GM23338 (cell line): ENCODE results near the gene HDGFL2. TPM values are rescaled to one million over a fixed set of nuclear protein-coding genes. Genes with fewer than 3 reads are reported as not detected.

Experiments
- ATAC-seq: fragments of 200-7000 bp; cut with Tn5 transposase; 3 replicates; pipeline ENCODE4 v1.9.1; 2020
- DNase-seq: peaks from one replicate; pipeline ENCODE4 v3.0.0-alpha.2; 2015; ENCODE audit warnings: low spot score
- H2AFZ ChIP-seq: fragments of 200-600 bp; sonication (generic); 2 replicates; pipeline ENCODE4 v1.8.0; 2016; ENCODE audit warnings: antibody characterized with exemption, mild to moderate bottlenecking, moderate library complexity
- H3F3A ChIP-seq: fragments of 200-600 bp; sonication (generic); replicated peaks from 2 replicates; pipeline ENCODE4 v1.8.0; 2017; ENCODE audit warnings: antibody characterized with exemption, mixed run types, low read depth
- H3K27ac ChIP-seq: fragments of 200-600 bp; sonication (generic); 2 replicates; pipeline ENCODE4 v1.6.1; 2016; ENCODE audit warnings: low read depth
- H3K27me3 ChIP-seq: fragments of 200-600 bp; sonication (generic); 2 replicates; pipeline ENCODE4 v1.8.0; 2016; ENCODE audit warnings: mild to moderate bottlenecking, mixed run types, moderate library complexity; ENCODE audit not compliant: insufficient read depth
- H3K36me3 ChIP-seq: fragments of 200-600 bp; sonication (generic); 2 replicates; pipeline ENCODE4 v1.8.0; 2016; ENCODE audit warnings: mild to moderate bottlenecking; ENCODE audit not compliant: insufficient read depth
- H3K4me1 ChIP-seq: fragments of 200-600 bp; sonication (generic); 2 replicates; pipeline ENCODE4 v1.8.0; 2016; ENCODE audit warnings: mild to moderate bottlenecking, moderate library complexity; ENCODE audit not compliant: insufficient read depth
- H3K4me2 ChIP-seq: fragments of 200-600 bp; sonication (generic); 2 replicates; pipeline ENCODE4 v1.7.1; 2017; ENCODE audit warnings: mixed run types
- H3K4me3 ChIP-seq: fragments of 200-600 bp; sonication (generic); 2 replicates; pipeline ENCODE4 v1.6.1; 2016; ENCODE audit warnings: mixed run types
- H3K79me2 ChIP-seq: fragments of 200-600 bp; sonication (generic); replicated peaks from 2 replicates; pipeline ENCODE4 v1.8.0; 2017; ENCODE audit warnings: mild to moderate bottlenecking; ENCODE audit not compliant: insufficient read depth
- H3K9me2 ChIP-seq: fragments of 200-600 bp; sonication (generic); 2 replicates; pipeline ENCODE4 v1.8.0; 2017; ENCODE audit not compliant: insufficient read depth
- H4K20me1 ChIP-seq: fragments of 200-600 bp; sonication (generic); replicated peaks from 2 replicates; pipeline ENCODE4 v1.8.0; 2017; ENCODE audit warnings: mild to moderate bottlenecking; ENCODE audit not compliant: insufficient read depth
- H3K27ac Mint-ChIP-seq: 2 replicates; pipeline ENCODE4 v1.8.0; 2020; ENCODE audit warnings: inconsistent platforms, mild to moderate bottlenecking, moderate library complexity, mixed read lengths
- H3K27me3 Mint-ChIP-seq: 3 replicates; pipeline ENCODE4 v1.8.0; 2022; ENCODE audit warnings: low read depth, mild to moderate bottlenecking, moderate library complexity, mixed read lengths, inconsistent platforms; ENCODE audit not compliant: insufficient read depth, poor library complexity
- H3K36me3 Mint-ChIP-seq: 3 replicates; pipeline ENCODE4 v1.8.0; 2021; ENCODE audit warnings: low read depth, mild to moderate bottlenecking, inconsistent platforms, moderate library complexity, mixed read lengths
- H3K4me1 Mint-ChIP-seq: 3 replicates; pipeline ENCODE4 v1.8.0; 2020; ENCODE audit warnings: mild to moderate bottlenecking, inconsistent platforms, mixed read lengths
- H3K4me3 Mint-ChIP-seq: 3 replicates; pipeline ENCODE4 v1.8.0; 2021; ENCODE audit warnings: moderate library complexity, mild to moderate bottlenecking, inconsistent platforms, mixed read lengths
- H3K9me3 Mint-ChIP-seq: 3 replicates; pipeline ENCODE4 v1.8.0; 2020; ENCODE audit warnings: moderate library complexity, mild to moderate bottlenecking, inconsistent platforms, mixed read lengths
- CREB1 ChIP-seq: fragments of 250-450 bp; sonication (Bioruptor Pico); IDR thresholded peaks from 2 replicates; pipeline ENCODE4 v1.5.0; 2020; ENCODE audit warnings: low read depth, mild to moderate bottlenecking, moderate library complexity
- ETS1 ChIP-seq: IDR thresholded peaks from 2 replicates; pipeline ENCODE4 v1.6.1; 2016; ENCODE audit warnings: antibody characterized with exemption
- EZH2 ChIP-seq: fragments of 200-600 bp; sonication (generic); IDR thresholded peaks from one replicate; pipeline ENCODE4 v1.8.0; 2017; ENCODE audit warnings: antibody characterized with exemption, mild to moderate bottlenecking, low read depth; ENCODE audit not compliant: unreplicated experiment
- EZH2phosphoT487 ChIP-seq: fragments of 200-600 bp; sonication (generic); IDR thresholded peaks from one replicate; pipeline ENCODE4 v1.8.1; 2018; ENCODE audit warnings: antibody characterized with exemption; ENCODE audit not compliant: unreplicated experiment
- JUNB ChIP-seq: IDR thresholded peaks from one replicate; pipeline ENCODE4 v1.6.1; 2016; ENCODE audit warnings: antibody characterized with exemption; ENCODE audit not compliant: unreplicated experiment
- NANOG ChIP-seq: IDR thresholded peaks from 2 replicates; pipeline ENCODE4 v1.6.1; 2016; ENCODE audit warnings: antibody characterized with exemption, borderline replicate concordance
- POLR2AphosphoS5 ChIP-seq: IDR thresholded peaks from 2 replicates; pipeline ENCODE4 v1.6.1; 2016; ENCODE audit warnings: antibody characterized with exemption, low read depth
- STAT1 ChIP-seq: IDR thresholded peaks from one replicate; pipeline ENCODE4 v1.6.1; 2016; ENCODE audit warnings: antibody characterized with exemption; ENCODE audit not compliant: unreplicated experiment
- ZNF114 ChIP-seq: fragments of 250-450 bp; sonication (Bioruptor Pico); IDR thresholded peaks from 2 replicates; pipeline ENCODE4 v1.5.0; 2020; ENCODE audit warnings: mild to moderate bottlenecking, moderate library complexity
- ZNF331 ChIP-seq: fragments of 250-450 bp; sonication (Bioruptor Pico); IDR thresholded peaks from 2 replicates; pipeline ENCODE4 v1.5.0; 2020; ENCODE audit warnings: low read depth, mild to moderate bottlenecking, moderate library complexity
- ZNF462 ChIP-seq: fragments of 250-450 bp; sonication (Bioruptor Pico); IDR thresholded peaks from 2 replicates; pipeline ENCODE4 v1.5.0; 2020; ENCODE audit warnings: mild to moderate bottlenecking, moderate library complexity
- polyA plus RNA-seq: library from polyadenylated mRNA; unstranded; fragments of >200 nt; fragmentation: Nextera tagmentation; extraction: Ambion mirVana; gene quantifications from 2 replicates; pipeline ENCODE4 v1.2.1, GENCODE V29; 2016
- total RNA-seq: library from RNA; depleted of rRNA; stranded (reverse); fragments of >200 nt; shearing (Covaris generic); gene quantifications from 2 replicates; pipeline ENCODE4 v1.2.3, GENCODE V29; 2014
- TF ChIP-seq, protein P1 (sequence below), 2 experiments: fragments of 200-600 bp in 1 of 2; sonication (generic) in 1 of 2; conservative IDR thresholded peaks; 2 replicates each; pipeline versions ENCODE4 v1.5.1 to v1.6.1; 2016 to 2017; ENCODE audit warnings: antibody characterized with exemption in 2 of 2, low read depth in 2 of 2, mild to moderate bottlenecking in 2 of 2, moderate library complexity in 1 of 2
- TF ChIP-seq, protein P2 (sequence below): IDR thresholded peaks from one replicate; pipeline ENCODE4 v1.6.1; 2018; ENCODE audit warnings: antibody characterized with exemption; ENCODE audit not compliant: unreplicated experiment

The HDGFL2 gene
- total and polyA plus RNA-seq, 2 experiments from 2014 or later: 64.8 to 113 TPM

- Histone ChIP-seq H3K4me3 (no peak overlapping the region), H3K27me3 (no peaks in the 10 kb centered on the region), H4K20me1 (no peaks in the 10 kb centered on the region; the same call in 1 of the 2 replicates), H3K9me2 (no peaks in the 10 kb centered on the region), H3K4me1 (no peaks in the 10 kb centered on the region), H3K4me2 (no peak overlapping the region), H3F3A (no peaks in the 10 kb centered on the region), H3K27ac (no peak overlapping the region), H2AFZ (no peak overlapping the region), H3K36me3 (peaks cover 5% of the 10 kb centered on the region; the same call in 1 of the 2 replicates), H3K79me2 (no peaks in the 10 kb centered on the region)
- H3K4me3 Mint-ChIP-seq: no peak overlapping the region
- no peak for ATAC-seq
- peaks cover 9% of the 10 kb centered on the region for H3K27me3 Mint-ChIP-seq
- no peak overlapping the region for H3K27ac Mint-ChIP-seq
- no peaks in the 10 kb centered on the region for H3K4me1 Mint-ChIP-seq
- no peaks in the 10 kb centered on the region for H3K9me3 Mint-ChIP-seq
- TF ChIP-seq ETS1 (no peak), EZH2phosphoT487 (no peak), EZH2 (no peak), CREB1 (CRISPR knock-in tag) (no peak), ZNF331 (CRISPR knock-in tag) (no peak), ZNF114 (CRISPR knock-in tag) (no peak), STAT1 (no peak), POLR2AphosphoS5 (no peak), JUNB (no peak), ZNF462 (CRISPR knock-in tag) (no peak), NANOG (no peak)
- TF ChIP-seq, protein P1, sequence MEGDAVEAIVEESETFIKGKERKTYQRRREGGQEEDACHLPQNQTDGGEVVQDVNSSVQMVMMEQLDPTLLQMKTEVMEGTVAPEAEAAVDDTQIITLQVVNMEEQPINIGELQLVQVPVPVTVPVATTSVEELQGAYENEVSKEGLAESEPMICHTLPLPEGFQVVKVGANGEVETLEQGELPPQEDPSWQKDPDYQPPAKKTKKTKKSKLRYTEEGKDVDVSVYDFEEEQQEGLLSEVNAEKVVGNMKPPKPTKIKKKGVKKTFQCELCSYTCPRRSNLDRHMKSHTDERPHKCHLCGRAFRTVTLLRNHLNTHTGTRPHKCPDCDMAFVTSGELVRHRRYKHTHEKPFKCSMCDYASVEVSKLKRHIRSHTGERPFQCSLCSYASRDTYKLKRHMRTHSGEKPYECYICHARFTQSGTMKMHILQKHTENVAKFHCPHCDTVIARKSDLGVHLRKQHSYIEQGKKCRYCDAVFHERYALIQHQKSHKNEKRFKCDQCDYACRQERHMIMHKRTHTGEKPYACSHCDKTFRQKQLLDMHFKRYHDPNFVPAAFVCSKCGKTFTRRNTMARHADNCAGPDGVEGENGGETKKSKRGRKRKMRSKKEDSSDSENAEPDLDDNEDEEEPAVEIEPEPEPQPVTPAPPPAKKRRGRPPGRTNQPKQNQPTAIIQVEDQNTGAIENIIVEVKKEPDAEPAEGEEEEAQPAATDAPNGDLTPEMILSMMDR (conservative IDR thresholded peaks at IDR 0.05; ENCODE audit: low read depth in 2 of 2): no peak
- TF ChIP-seq, protein P2, sequence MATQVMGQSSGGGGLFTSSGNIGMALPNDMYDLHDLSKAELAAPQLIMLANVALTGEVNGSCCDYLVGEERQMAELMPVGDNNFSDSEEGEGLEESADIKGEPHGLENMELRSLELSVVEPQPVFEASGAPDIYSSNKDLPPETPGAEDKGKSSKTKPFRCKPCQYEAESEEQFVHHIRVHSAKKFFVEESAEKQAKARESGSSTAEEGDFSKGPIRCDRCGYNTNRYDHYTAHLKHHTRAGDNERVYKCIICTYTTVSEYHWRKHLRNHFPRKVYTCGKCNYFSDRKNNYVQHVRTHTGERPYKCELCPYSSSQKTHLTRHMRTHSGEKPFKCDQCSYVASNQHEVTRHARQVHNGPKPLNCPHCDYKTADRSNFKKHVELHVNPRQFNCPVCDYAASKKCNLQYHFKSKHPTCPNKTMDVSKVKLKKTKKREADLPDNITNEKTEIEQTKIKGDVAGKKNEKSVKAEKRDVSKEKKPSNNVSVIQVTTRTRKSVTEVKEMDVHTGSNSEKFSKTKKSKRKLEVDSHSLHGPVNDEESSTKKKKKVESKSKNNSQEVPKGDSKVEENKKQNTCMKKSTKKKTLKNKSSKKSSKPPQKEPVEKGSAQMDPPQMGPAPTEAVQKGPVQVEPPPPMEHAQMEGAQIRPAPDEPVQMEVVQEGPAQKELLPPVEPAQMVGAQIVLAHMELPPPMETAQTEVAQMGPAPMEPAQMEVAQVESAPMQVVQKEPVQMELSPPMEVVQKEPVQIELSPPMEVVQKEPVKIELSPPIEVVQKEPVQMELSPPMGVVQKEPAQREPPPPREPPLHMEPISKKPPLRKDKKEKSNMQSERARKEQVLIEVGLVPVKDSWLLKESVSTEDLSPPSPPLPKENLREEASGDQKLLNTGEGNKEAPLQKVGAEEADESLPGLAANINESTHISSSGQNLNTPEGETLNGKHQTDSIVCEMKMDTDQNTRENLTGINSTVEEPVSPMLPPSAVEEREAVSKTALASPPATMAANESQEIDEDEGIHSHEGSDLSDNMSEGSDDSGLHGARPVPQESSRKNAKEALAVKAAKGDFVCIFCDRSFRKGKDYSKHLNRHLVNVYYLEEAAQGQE: no peak
- no peak for DNase-seq
- H3K36me3 Mint-ChIP-seq: peaks cover 21% of the 10 kb centered on the region
Measured at GRCh38 chr19:4500841-4501591, 28.9 kb downstream of the HDGFL2 start.
